ENCODE measurements around the gene POLR1E.
"Not testable (repeated sequence)": the region's sequence is repeated elsewhere in the genome, so short reads cannot be mapped to it uniquely, and the experiment has no call there.

Gene POLR1E

GRCh38 chr9:37465249-37466036 lies 20.3 kb upstream of the POLR1E start, which contains the start of gene ZBTB5:
Gene ZBTB5 (minus strand): TSS chr9:37465450. CDS start chr9:37442551, 22,899 bp downstream.
- DNase-seq, result peak; percentile 99

- peak; percentile 95 for DNase-seq
Measured at GRCh38 chr9:37466037-37466709, 19.6 kb upstream of the POLR1E start.

GRCh38 chr9:37467530-37467929 lies 18.2 kb upstream of the POLR1E start:
- not testable (repeated sequence) for DNase-seq

GRCh38 chr9:37468620-37469019 lies 17.1 kb upstream of the POLR1E start:
- DNase-seq, result no peak

- DNase-seq, result peak; percentile 16
Measured at GRCh38 chr9:37471942-37472684, 13.6 kb upstream of the POLR1E start.

- DNase-seq, result not testable (repeated sequence)
Measured at GRCh38 chr9:37473982-37474381, 11.8 kb upstream of the POLR1E start.

- DNase-seq, result no peak
Measured at GRCh38 chr9:37474438-37474837, 11.3 kb upstream of the POLR1E start.

GRCh38 chr9:37476930-37477329 lies 8.8 kb upstream of the POLR1E start:
- DNase-seq, result no peak

- not testable (repeated sequence) for DNase-seq
Measured at GRCh38 chr9:37477443-37477842, 8.3 kb upstream of the POLR1E start.

- DNase-seq, result not testable (repeated sequence)
Measured at GRCh38 chr9:37477987-37478619, 7.6 kb upstream of the POLR1E start.

GRCh38 chr9:37480759-37481158 lies 5.0 kb upstream of the POLR1E start:
- DNase-seq, result no peak

GRCh38 chr9:37486256-37486615 lies 488 bp downstream of the POLR1E start:
- DNase-seq, result no peak

- DNase-seq, result peak; percentile 25
Measured at GRCh38 chr9:37486616-37487548, 1.1 kb downstream of the POLR1E start.

- DNase-seq, result no peak
Measured at GRCh38 chr9:37491939-37492338, 6.2 kb downstream of the POLR1E start.

GRCh38 chr9:37495571-37495970 lies 9.8 kb downstream of the POLR1E start:
- DNase-seq, result no peak

GRCh38 chr9:37496020-37496419 lies 10.3 kb downstream of the POLR1E start:
- DNase-seq, result no peak

- no peak for DNase-seq
Measured at GRCh38 chr9:37497320-37497719, 11.6 kb downstream of the POLR1E start.

- DNase-seq, result no peak
Measured at GRCh38 chr9:37498457-37498856, 12.7 kb downstream of the POLR1E start.

- DNase-seq, result no peak
Measured at GRCh38 chr9:37499297-37499696, 13.5 kb downstream of the POLR1E start.

- DNase-seq, result no peak
Measured at GRCh38 chr9:37501957-37502596, 16.3 kb downstream of the POLR1E start.

GRCh38 chr9:37503736-37504135 lies 18.0 kb downstream of the POLR1E start:
- DNase-seq, result no peak

All from retina (tissue), 1 donor.